GM12801 (cell line): ENCODE data around the gene MINDY2.

Experiments used
- CTCF ChIP-seq: IDR thresholded peaks from one replicate; pipeline ENCODE4 v1.5.1; 2011; ENCODE audit warnings: control low read depth; ENCODE audit not compliant: insufficient read length; ENCODE audit errors: extremely low read depth

The MINDY2 gene

GRCh38 chr15:58842713-58843396 lies 71.8 kb downstream of the MINDY2 start:
- no peak for TF ChIP-seq CTCF

GRCh38 chr15:58852347-58852746 lies 81.2 kb downstream of the MINDY2 start:
- TF ChIP-seq CTCF: no peak

GRCh38 chr15:58854593-58854992 lies 83.5 kb downstream of the MINDY2 start:
- TF ChIP-seq CTCF: no peak

- TF ChIP-seq CTCF: no peak
These were observed 85.0 kb downstream of the MINDY2 start for GRCh38 chr15:58856086-58856485.

GRCh38 chr15:58862326-58862725 lies 91.2 kb downstream of the MINDY2 start:
- no peak for TF ChIP-seq CTCF

GRCh38 chr15:58864602-58865424 lies 93.7 kb downstream of the MINDY2 start:
- TF ChIP-seq CTCF: no peak

GRCh38 chr15:58865425-58865880 lies 94.4 kb downstream of the MINDY2 start:
- no peak for TF ChIP-seq CTCF
